A549 (cell line): ENCODE measurements around the gene SCGB3A2. TPM values are rescaled to one million over a fixed set of nuclear protein-coding genes. Genes with fewer than 3 reads are reported as not detected.
A peak's percentile ranks its signal among the peaks of the same experiment; 100 is the strongest.

Source experiments
- ATAC-seq, 2 experiments: fragments of 200-7000 bp in 1 of 2; fragments of >200 bp in 1 of 2; cut with Nextera tagmentation in 1 of 2; cut with Tn5 transposase in 1 of 2; 3 replicates each; pipeline versions ENCODE4 v1.8.0 to v1.9.1; 2018 to 2020; ENCODE audit warnings: mild to moderate bottlenecking in 1 of 2, moderate library complexity in 1 of 2
- CTCF ChIA-PET: fragments of 300-600 bp; sonication (Branson Sonifier 250); formaldehyde crosslinking; extraction: SDS; loops from one replicate; lab custom pipeline; 2021; ENCODE audit warnings: antibody characterized with exemption, inconsistent platforms; lab: Yijun Ruan, JAX
- POLR2A ChIA-PET: fragments of 350-600 bp; formaldehyde crosslinking; extraction: SDS; loops from one replicate; lab custom pipeline; 2021; ENCODE audit warnings: antibody characterized with exemption, inconsistent platforms; lab: Yijun Ruan, JAX
- DNase-seq, 2 experiments: peaks; one replicate each; pipeline versions ENCODE4 v3.0.0 to v3.0.0-alpha.2; 2011 to 2016; ENCODE audit warnings: low read depth in 1 of 2, low spot score in 1 of 2
- FAIRE-seq: peaks from 2 replicates; lab custom pipeline; 2011; peaks lifted over from hg19 to GRCh38; lab: Jason Lieb, UNC
- H3K27ac ChIP-seq, 2 experiments: fragments of >200 bp; sonication (Bioruptor Twin); formaldehyde crosslinking; 3 replicates each; pipeline ENCODE4 v1.5.1; 2016 to 2017
- H3K4me1 ChIP-seq: fragments of >200 bp; sonication (Bioruptor Twin); formaldehyde crosslinking; 3 replicates; pipeline ENCODE4 v1.6.1; 2016
- H3K4me2 ChIP-seq: fragments of >200 bp; sonication (Bioruptor Twin); formaldehyde crosslinking; 3 replicates; pipeline ENCODE4 v1.6.1; 2016
- H3K4me3 ChIP-seq: fragments of >200 bp; sonication (Bioruptor Twin); formaldehyde crosslinking; 3 replicates; pipeline ENCODE4 v1.5.1; 2016
- H3K9me3 ChIP-seq: fragments of >200 bp; sonication (Bioruptor Twin); formaldehyde crosslinking; 3 replicates; pipeline ENCODE4 v1.6.1; 2016
- BHLHE40 ChIP-seq: IDR thresholded peaks from 2 replicates; pipeline ENCODE4 v1.6.1; 2012; ENCODE audit warnings: low read depth, low read length, inconsistent platforms
- CBX8 ChIP-seq: fragments of 200-600 bp; sonication (generic); IDR thresholded peaks from 2 replicates; pipeline ENCODE4 v1.6.1; 2016
- CHD2 ChIP-seq: fragments of 150-350 bp; IDR thresholded peaks from 2 replicates; pipeline ENCODE4 v1.6.1; 2014; ENCODE audit warnings: low read length; ENCODE audit not compliant: partially characterized antibody
- E2F6 ChIP-seq: IDR thresholded peaks from 2 replicates; pipeline ENCODE4 v1.6.1; 2012; ENCODE audit warnings: low read depth, borderline replicate concordance
- ELK1 ChIP-seq: fragments of 150-350 bp; IDR thresholded peaks from 2 replicates; pipeline ENCODE4 v1.6.1; 2014; ENCODE audit warnings: low read depth, mild to moderate bottlenecking, low read length
- ESRRA ChIP-seq: fragments of 150-350 bp; IDR thresholded peaks from 2 replicates; pipeline ENCODE4 v1.6.1; 2014; ENCODE audit warnings: mild to moderate bottlenecking, low read length, borderline replicate concordance
- FOSB ChIP-seq: fragments of 250-450 bp; sonication (Bioruptor Pico); IDR thresholded peaks from 2 replicates; pipeline ENCODE4 v1.5.0; 2020; ENCODE audit warnings: mild to moderate bottlenecking, moderate library complexity
- FOXS1 ChIP-seq: fragments of 250-450 bp; sonication (Bioruptor Pico); IDR thresholded peaks from 2 replicates; pipeline ENCODE4 v1.5.0; 2020; ENCODE audit warnings: mild to moderate bottlenecking, moderate library complexity
- HES2 ChIP-seq: fragments of >200 bp; sonication (Bioruptor Twin); formaldehyde crosslinking; IDR thresholded peaks from 2 replicates; pipeline ENCODE4 v1.6.1; 2016
- HOXA7 ChIP-seq: fragments of 250-450 bp; sonication (Bioruptor Pico); IDR thresholded peaks from 2 replicates; pipeline ENCODE4 v1.5.0; 2020; ENCODE audit warnings: mild to moderate bottlenecking, moderate library complexity
- MAFK ChIP-seq: fragments of 450-650 bp; IDR thresholded peaks from 2 replicates; pipeline ENCODE4 v1.6.1; 2014; ENCODE audit not compliant: partially characterized antibody
- RCOR1 ChIP-seq: fragments of 150-350 bp; IDR thresholded peaks from 2 replicates; pipeline ENCODE4 v1.6.1; 2014; ENCODE audit warnings: antibody characterized with exemption, low read length, low read depth
- REST ChIP-seq: fragments of 200-600 bp; sonication (generic); IDR thresholded peaks from 2 replicates; pipeline ENCODE4 v1.6.1; 2016; ENCODE audit warnings: antibody characterized with exemption, mild to moderate bottlenecking, moderate library complexity
- SREBF2 ChIP-seq: fragments of 450-650 bp; IDR thresholded peaks from 2 replicates; pipeline ENCODE4 v1.6.1; 2014; ENCODE audit warnings: mild to moderate bottlenecking, moderate library complexity
- ZC3H11A ChIP-seq: fragments of 450-650 bp; IDR thresholded peaks from 2 replicates; pipeline ENCODE4 v1.6.1; 2014; ENCODE audit warnings: antibody characterized with exemption, mild to moderate bottlenecking
- WGBS: methylation state at CpG from one replicate; pipeline ENCODE4 v1.1.6; 2017; ENCODE audit errors: missing lambda C conversion rate; 5-methylcytosine and 5-hydroxymethylcytosine counted together
- polyA plus RNA-seq, 4 experiments: library from polyadenylated mRNA; depleted of rRNA in 3 of 4; stranded (reverse); fragments of >200 nt; fragmentation: RNase III in 1 of 4; extraction: RNeasy Plus Mini Kit Qiagen cat#74134 plus additional on column Dnase treatment in 1 of 4; gene quantifications; 2 replicates in 3 of 4; 3 replicates in 1 of 4; pipeline ENCODE4 v1.2.3, GENCODE V29; 2011 to 2017
- TF ChIP-seq, protein P1 (sequence below): IDR thresholded peaks from 2 replicates; pipeline ENCODE4 v1.6.1; 2012
- TF ChIP-seq, protein P2 (sequence below): fragments of >200 bp; sonication (Bioruptor Twin); formaldehyde crosslinking; IDR thresholded peaks from 3 replicates; pipeline ENCODE4 v1.6.1; 2016

SCGB3A2 gene
- polyA plus RNA-seq, 2 of the 4 experiments (the other 2 are of a cell fraction): not detected

GRCh38 chr5:147901599-147902039 lies 23.1 kb downstream of the SCGB3A2 start (continued):
- TF ChIP-seq FOXS1 (CRISPR knock-in tag): no peak
- TF ChIP-seq BHLHE40: no peak
- no peak for TF ChIP-seq HES2
- no peak for TF ChIP-seq REST
- TF ChIP-seq CHD2: no peak

GRCh38 chr5:147902609-147903115 lies 24.2 kb downstream of the SCGB3A2 start:
- no peaks in the 10 kb centered on the region for H3K9me3 ChIP-seq
- ChIA-PET POLR2A (no interaction called here), CTCF (interaction anchor here (0.7 to 0.8 kb wide), 2 partner anchors 9 to 32 kb away, joined by 3 read pairs; no protein-coding TSS in a partner anchor)
- 0 out of 3 replicates have a peak, but pooled peaks cover 4% of the 10 kb centered on the region for H3K4me1 ChIP-seq
- H3K4me3 ChIP-seq: no peak overlapping the region
- FAIRE-seq (no peak), ATAC-seq (no peak), DNase-seq (no peak)
- H3K4me2 ChIP-seq: no peak overlapping the region
- no peak overlapping the region for H3K27ac ChIP-seq
- TF ChIP-seq MAFK: peak; percentile 90
- TF ChIP-seq, protein P1, sequence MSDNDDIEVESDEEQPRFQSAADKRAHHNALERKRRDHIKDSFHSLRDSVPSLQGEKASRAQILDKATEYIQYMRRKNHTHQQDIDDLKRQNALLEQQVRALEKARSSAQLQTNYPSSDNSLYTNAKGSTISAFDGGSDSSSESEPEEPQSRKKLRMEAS: no peak

DNA sequence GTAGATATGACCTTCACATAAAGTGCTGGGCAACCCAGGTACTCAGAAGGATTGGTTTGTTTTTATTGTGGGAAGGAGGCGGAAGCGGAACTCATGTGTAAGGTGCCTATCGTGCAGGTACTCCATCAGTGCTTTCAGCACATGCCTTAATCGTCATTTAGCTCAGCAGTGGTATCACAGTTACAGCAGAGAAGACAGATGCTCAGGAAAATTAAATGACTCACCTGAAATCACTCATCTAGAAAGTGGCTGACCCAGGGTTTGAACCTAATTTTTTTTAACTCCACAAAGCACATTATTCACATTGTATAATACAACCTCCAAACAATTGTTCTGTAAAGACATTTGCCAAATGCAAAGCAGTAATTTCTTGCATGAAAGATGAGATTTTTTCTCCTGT lies 25.6 kb downstream of the SCGB3A2 start:
- TF ChIP-seq, protein P2, sequence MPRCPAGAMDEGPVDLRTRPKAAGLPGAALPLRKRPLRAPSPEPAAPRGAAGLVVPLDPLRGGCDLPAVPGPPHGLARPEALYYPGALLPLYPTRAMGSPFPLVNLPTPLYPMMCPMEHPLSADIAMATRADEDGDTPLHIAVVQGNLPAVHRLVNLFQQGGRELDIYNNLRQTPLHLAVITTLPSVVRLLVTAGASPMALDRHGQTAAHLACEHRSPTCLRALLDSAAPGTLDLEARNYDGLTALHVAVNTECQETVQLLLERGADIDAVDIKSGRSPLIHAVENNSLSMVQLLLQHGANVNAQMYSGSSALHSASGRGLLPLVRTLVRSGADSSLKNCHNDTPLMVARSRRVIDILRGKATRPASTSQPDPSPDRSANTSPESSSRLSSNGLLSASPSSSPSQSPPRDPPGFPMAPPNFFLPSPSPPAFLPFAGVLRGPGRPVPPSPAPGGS: no peak
- no peak for TF ChIP-seq E2F6
- no peak for TF ChIP-seq CBX8
- no peak for TF ChIP-seq SREBF2
- TF ChIP-seq ELK1: no peak
- no peak for TF ChIP-seq BHLHE40
- no peak for TF ChIP-seq ESRRA
- no peak for TF ChIP-seq HOXA7 (CRISPR knock-in tag)
- TF ChIP-seq RCOR1: no peak
- TF ChIP-seq ZC3H11A: no peak
- TF ChIP-seq FOSB (CRISPR knock-in tag): no peak
- no peak for TF ChIP-seq HES2
- POLR2A ChIA-PET: no interaction called here
- no peak for ATAC-seq
- FAIRE-seq: no peak
- Histone ChIP-seq H3K4me1 (no peaks in the 10 kb centered on the region), H3K9me3 (no peaks in the 10 kb centered on the region), H3K4me3 (no peak overlapping the region), H3K4me2 (no peak overlapping the region), H3K27ac (no peak overlapping the region)
- CTCF ChIA-PET: no interaction called here
- DNase-seq: no peak
- WGBS: 47% methylated on average over 4 of the region's 4 CpGs
